Measurements from ENCODE around the gene ARPC2. TPM values are rescaled to one million over a fixed set of nuclear protein-coding genes. Genes with fewer than 3 reads are reported as not detected.

Gene ARPC2
- total RNA-seq, 1 donor from 2014 or later: 276 TPM

GRCh38 chr2:218194880-218195279 lies 22.1 kb upstream of the ARPC2 start:
- Mint-ChIP-seq H3K4me3 (no peak overlapping the region), H3K4me1 (no peaks in the 10 kb centered on the region)

GRCh38 chr2:218196974-218197373 lies 20.0 kb upstream of the ARPC2 start:
- H3K9me3 Mint-ChIP-seq: no peaks in the 10 kb centered on the region
- H3K4me1 Mint-ChIP-seq: no peaks in the 10 kb centered on the region
- H3K27ac Mint-ChIP-seq: no peak overlapping the region
- TF ChIP-seq CTCF (IDR thresholded peaks at IDR 0.05; ENCODE audit: unreplicated experiment): no peak
- H3K36me3 Mint-ChIP-seq: no peaks in the 10 kb centered on the region
- H3K27me3 Mint-ChIP-seq (ENCODE audit: low read depth): peaks cover 36% of the 10 kb centered on the region
- H3K4me3 Mint-ChIP-seq: no peak overlapping the region
- no peak for DNase-seq (ENCODE audit: low spot score in 2 of 2, unreplicated experiment in 2 of 2)

More at GRCh38 chr2:218194880-218195279, 22.1 kb upstream of the ARPC2 start:
- TF ChIP-seq CTCF (IDR thresholded peaks at IDR 0.05; ENCODE audit: unreplicated experiment): no peak
- Mint-ChIP-seq H3K9me3 (no peaks in the 10 kb centered on the region), H3K27me3 (ENCODE audit: low read depth) (peaks cover 21% of the 10 kb centered on the region), H3K27ac (no peak overlapping the region), H3K36me3 (no peaks in the 10 kb centered on the region)
- DNase-seq (ENCODE audit: low spot score in 2 of 2, unreplicated experiment in 2 of 2): no peak

- no peak for DNase-seq (ENCODE audit: low spot score in 2 of 2, unreplicated experiment in 2 of 2)
- H3K27ac Mint-ChIP-seq: no peak overlapping the region
- H3K36me3 Mint-ChIP-seq: no peaks in the 10 kb centered on the region
- no peak overlapping the region for H3K4me3 Mint-ChIP-seq
- H3K27me3 Mint-ChIP-seq (ENCODE audit: low read depth): peaks cover 34% of the 10 kb centered on the region
- no peaks in the 10 kb centered on the region for H3K9me3 Mint-ChIP-seq
- TF ChIP-seq CTCF (IDR thresholded peaks at IDR 0.05; ENCODE audit: unreplicated experiment): no peak
- no peaks in the 10 kb centered on the region for H3K4me1 Mint-ChIP-seq
Measured at GRCh38 chr2:218202266-218202665, 14.7 kb upstream of the ARPC2 start.

DNA sequence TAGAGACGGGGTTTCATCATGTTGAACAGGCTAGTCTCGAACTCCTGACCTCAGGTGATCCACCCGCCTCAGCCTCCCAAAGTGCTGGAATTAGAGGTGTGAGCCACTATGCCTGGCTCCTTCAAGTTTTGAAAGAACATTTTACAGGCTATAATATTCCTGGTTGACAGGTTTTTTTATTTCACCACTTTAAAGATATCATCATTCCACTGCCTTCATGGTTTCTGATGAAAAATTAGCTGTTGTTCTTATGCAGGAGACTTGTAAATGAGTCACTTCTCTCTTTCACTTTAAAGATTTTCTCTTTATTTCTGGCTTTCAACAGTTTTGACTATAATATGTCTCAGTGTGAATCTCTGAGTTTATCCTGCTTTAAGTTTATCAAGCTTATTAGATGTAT lies 7.9 kb upstream of the ARPC2 start:
- DNase-seq (ENCODE audit: low spot score in 2 of 2, unreplicated experiment in 2 of 2): no peak
- H3K9me3 Mint-ChIP-seq: peaks cover 9% of the 10 kb centered on the region
- TF ChIP-seq CTCF (IDR thresholded peaks at IDR 0.05; ENCODE audit: unreplicated experiment): no peak

DNA sequence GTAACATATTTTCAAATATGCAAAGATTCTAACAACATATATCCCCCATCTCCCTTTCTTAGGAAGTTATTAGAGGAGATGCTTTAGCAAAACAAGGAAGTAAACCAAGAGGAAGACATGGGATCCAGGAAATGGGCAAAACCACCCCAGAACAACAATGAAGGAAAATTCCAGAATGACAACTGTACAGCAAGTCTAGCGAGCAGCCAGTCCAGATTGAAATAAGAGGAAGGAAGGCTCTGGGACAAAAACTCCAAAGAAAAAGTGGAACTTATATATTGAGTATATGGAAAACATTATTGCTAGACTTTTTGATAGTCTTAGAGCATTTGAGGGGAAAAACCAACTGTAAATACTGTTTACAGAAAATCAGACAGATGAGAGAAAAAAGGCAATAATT lies 2.9 kb upstream of the ARPC2 start:
- TF ChIP-seq CTCF (IDR thresholded peaks at IDR 0.05; ENCODE audit: unreplicated experiment): no peak
- peaks cover 9% of the 10 kb centered on the region for H3K9me3 Mint-ChIP-seq
- H3K4me3 Mint-ChIP-seq: no peak overlapping the region

More for the DNA sequence above, 7.9 kb upstream of the ARPC2 start:
- Mint-ChIP-seq H3K4me3 (no peak overlapping the region), H3K4me1 (no peaks in the 10 kb centered on the region), H3K27ac (no peak overlapping the region), H3K36me3 (peaks cover 3% of the 10 kb centered on the region), H3K27me3 (ENCODE audit: low read depth) (peaks cover 21% of the 10 kb centered on the region)

DNA sequence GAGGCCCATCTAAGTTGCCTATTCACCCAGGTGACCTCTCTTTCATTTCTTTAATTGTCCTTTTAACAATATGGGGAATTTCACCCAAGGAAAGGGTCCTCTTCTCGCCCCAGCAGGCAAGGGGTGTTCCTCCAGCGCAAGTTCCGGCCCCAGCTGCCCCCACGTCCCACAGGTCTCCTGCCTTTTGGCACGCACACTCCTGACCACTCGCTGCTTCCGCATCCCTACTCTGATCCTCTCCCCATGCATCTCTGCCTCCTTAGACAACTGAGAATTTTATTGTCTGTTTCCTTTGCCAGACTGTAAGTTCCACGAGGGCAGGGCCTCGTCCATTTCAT lies 684 bp upstream of the ARPC2 start:
- H3K9me3 Mint-ChIP-seq: no peaks in the 10 kb centered on the region
- peaks cover 36% of the 10 kb centered on the region for H3K4me1 Mint-ChIP-seq
- no peak for DNase-seq (ENCODE audit: low spot score in 2 of 2, unreplicated experiment in 2 of 2)
- peak overlapping the region; percentile 94 for H3K27ac Mint-ChIP-seq
- H3K4me3 Mint-ChIP-seq: peak overlapping the region; percentile 86
- H3K27me3 Mint-ChIP-seq (ENCODE audit: low read depth): peaks cover 10% of the 10 kb centered on the region
- no peaks in the 10 kb centered on the region for H3K36me3 Mint-ChIP-seq
- no peak for TF ChIP-seq CTCF (IDR thresholded peaks at IDR 0.05; ENCODE audit: unreplicated experiment)

More for the DNA sequence above, 2.9 kb upstream of the ARPC2 start:
- Mint-ChIP-seq H3K4me1 (peaks cover 14% of the 10 kb centered on the region), H3K27ac (no peak overlapping the region), H3K27me3 (ENCODE audit: low read depth) (peaks cover 21% of the 10 kb centered on the region), H3K36me3 (peaks cover 3% of the 10 kb centered on the region)
- DNase-seq (ENCODE audit: low spot score in 2 of 2, unreplicated experiment in 2 of 2): no peak
